NB4 (cell line): ENCODE measurements around the gene PRTN3.

Experiments
- MYC ChIP-seq: IDR thresholded peaks from 2 replicates; pipeline ENCODE4 v1.6.1; 2011; ENCODE audit warnings: low read depth, low read length
- TF ChIP-seq, protein P1 (sequence below): IDR thresholded peaks from one replicate; pipeline ENCODE4 v1.5.1; 2012; ENCODE audit warnings: low read depth, low read length

DNA sequence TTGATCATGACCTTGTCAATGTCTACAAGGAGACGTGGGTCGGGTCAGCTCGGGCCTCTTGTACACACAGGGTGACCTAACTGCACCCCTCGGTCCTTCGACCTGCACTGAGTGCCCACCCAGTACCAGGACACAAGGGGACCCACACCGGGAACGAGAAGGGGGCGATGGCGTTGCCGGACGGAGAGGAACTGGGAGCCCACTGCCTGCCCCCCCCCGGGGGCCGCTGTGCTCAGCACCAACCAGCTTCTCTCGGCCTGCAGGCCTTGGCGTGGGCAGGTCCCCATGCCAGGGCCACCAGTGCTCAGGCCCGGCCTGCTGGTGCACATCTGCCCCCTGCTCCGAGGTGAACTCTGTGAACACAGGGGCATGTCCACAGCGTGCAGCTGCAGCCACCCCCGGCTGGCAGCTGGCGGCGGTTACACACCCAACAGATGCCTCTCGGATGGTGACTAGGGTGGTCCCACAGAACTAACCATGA is 32.8 kb downstream of the PRTN3 start:
- TF ChIP-seq, protein P1, sequence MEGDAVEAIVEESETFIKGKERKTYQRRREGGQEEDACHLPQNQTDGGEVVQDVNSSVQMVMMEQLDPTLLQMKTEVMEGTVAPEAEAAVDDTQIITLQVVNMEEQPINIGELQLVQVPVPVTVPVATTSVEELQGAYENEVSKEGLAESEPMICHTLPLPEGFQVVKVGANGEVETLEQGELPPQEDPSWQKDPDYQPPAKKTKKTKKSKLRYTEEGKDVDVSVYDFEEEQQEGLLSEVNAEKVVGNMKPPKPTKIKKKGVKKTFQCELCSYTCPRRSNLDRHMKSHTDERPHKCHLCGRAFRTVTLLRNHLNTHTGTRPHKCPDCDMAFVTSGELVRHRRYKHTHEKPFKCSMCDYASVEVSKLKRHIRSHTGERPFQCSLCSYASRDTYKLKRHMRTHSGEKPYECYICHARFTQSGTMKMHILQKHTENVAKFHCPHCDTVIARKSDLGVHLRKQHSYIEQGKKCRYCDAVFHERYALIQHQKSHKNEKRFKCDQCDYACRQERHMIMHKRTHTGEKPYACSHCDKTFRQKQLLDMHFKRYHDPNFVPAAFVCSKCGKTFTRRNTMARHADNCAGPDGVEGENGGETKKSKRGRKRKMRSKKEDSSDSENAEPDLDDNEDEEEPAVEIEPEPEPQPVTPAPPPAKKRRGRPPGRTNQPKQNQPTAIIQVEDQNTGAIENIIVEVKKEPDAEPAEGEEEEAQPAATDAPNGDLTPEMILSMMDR, result no peak
- TF ChIP-seq MYC, result no peak
